Esophagus squamous epithelium (tissue), 5 donors: ENCODE data around the gene COL20A1. TPM values are rescaled to one million over a fixed set of nuclear protein-coding genes. Genes with fewer than 3 reads are reported as not detected.

ENCODE experiments used
- DNase-seq: peaks from one replicate; lab custom pipeline; 2025; lab: John Stamatoyannopoulos, UW
- H3K27ac ChIP-seq, 4 donors: fragments of 200-600 bp; sonication (generic); one replicate each; pipeline ENCODE4 v1.5.1; 2016 to 2019; ENCODE audit warnings: mild to moderate bottlenecking in 1 of 4
- H3K27me3 ChIP-seq, 4 donors: fragments of 200-600 bp; sonication (generic); 1 replicate in 3 of 4; 2 replicates in 1 of 4; pipeline versions ENCODE4 v1.5.1 to v1.6.0; 2017 to 2021; ENCODE audit warnings: antibody characterized with exemption in 1 of 4
- H3K36me3 ChIP-seq, 3 donors: fragments of 200-600 bp; sonication (generic); one replicate each; pipeline ENCODE4 v1.5.1; 2016 to 2019
- H3K4me1 ChIP-seq, 3 donors: fragments of 200-600 bp; sonication (generic); one replicate each; pipeline ENCODE4 v1.5.1; 2017 to 2019
- H3K4me3 ChIP-seq, 4 donors: fragments of 200-600 bp; sonication (generic); 1 replicate in 3 of 4; 2 replicates in 1 of 4; pipeline ENCODE4 v1.5.1; 2016 to 2019; ENCODE audit warnings: mild to moderate bottlenecking in 2 of 4, moderate library complexity in 1 of 4
- H3K9me3 ChIP-seq, 3 donors: fragments of 200-600 bp; sonication (generic); one replicate each; pipeline ENCODE4 v1.5.1; 2016 to 2019
- POLR2A ChIP-seq, 4 donors: fragments of 450-650 bp; IDR thresholded peaks; one replicate each; pipeline ENCODE4 v1.6.1; 2017; ENCODE audit warnings: antibody characterized with exemption in 4 of 4, mild to moderate bottlenecking in 4 of 4, moderate library complexity in 3 of 4
- WGBS, 2 donors: methylation state at CpG; one replicate each; pipeline ENCODE4 v1.1.5; 2018; 5-methylcytosine and 5-hydroxymethylcytosine counted together
- intact Hi-C: fragments of 100-400 bp; cut with DNase I; formaldehyde crosslinking; loops from one replicate; pipeline ENCODE4 v1.15.0; 2022
- total RNA-seq, 4 donors: library from RNA; depleted of rRNA; stranded (reverse); fragments of >200 nt; gene quantifications; one replicate each; pipeline ENCODE4 v1.1.0, GENCODE V29; 2016
- TF ChIP-seq, protein P1 (sequence below), 6 experiments: fragments of 450-650 bp in 4 of 6; fragments of 200-600 bp in 2 of 6; sonication (generic) in 2 of 6; IDR thresholded peaks; one replicate each; pipeline ENCODE4 v1.5.1; 2016 to 2019; ENCODE audit warnings: antibody characterized with exemption in 6 of 6, mild to moderate bottlenecking in 4 of 6, moderate library complexity in 4 of 6
- donor health status: DM: yes; HTN: yes; CAD: no.

Gene COL20A1
- total RNA-seq, 4 donors from 2014 or later, result not detected

GRCh38 chr20:63313349-63314014 is 20.5 kb downstream of the COL20A1 start:
- intact Hi-C loops, result no loop called here
- Histone ChIP-seq H3K27me3 (peaks cover 0 to 73% (median 3%) of the 10 kb centered on the region in 4 donors), H3K4me1 (peaks cover 0 to 12% (median 0%) of the 10 kb centered on the region in 3 donors), H3K9me3 (no peaks in the 10 kb centered on the region), H3K36me3 (no peaks in the 10 kb centered on the region), H3K4me3 (no peak overlapping the region), H3K27ac (no peak overlapping the region)
- DNase-seq, result no peak
- WGBS, 2 donors, result 20 to 56% methylated on average over 1 to 3 of the region's 25 CpGs
- TF ChIP-seq, protein P1, sequence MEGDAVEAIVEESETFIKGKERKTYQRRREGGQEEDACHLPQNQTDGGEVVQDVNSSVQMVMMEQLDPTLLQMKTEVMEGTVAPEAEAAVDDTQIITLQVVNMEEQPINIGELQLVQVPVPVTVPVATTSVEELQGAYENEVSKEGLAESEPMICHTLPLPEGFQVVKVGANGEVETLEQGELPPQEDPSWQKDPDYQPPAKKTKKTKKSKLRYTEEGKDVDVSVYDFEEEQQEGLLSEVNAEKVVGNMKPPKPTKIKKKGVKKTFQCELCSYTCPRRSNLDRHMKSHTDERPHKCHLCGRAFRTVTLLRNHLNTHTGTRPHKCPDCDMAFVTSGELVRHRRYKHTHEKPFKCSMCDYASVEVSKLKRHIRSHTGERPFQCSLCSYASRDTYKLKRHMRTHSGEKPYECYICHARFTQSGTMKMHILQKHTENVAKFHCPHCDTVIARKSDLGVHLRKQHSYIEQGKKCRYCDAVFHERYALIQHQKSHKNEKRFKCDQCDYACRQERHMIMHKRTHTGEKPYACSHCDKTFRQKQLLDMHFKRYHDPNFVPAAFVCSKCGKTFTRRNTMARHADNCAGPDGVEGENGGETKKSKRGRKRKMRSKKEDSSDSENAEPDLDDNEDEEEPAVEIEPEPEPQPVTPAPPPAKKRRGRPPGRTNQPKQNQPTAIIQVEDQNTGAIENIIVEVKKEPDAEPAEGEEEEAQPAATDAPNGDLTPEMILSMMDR (IDR thresholded peaks at IDR 0.05), result no peak
- no peak for TF ChIP-seq POLR2A (IDR thresholded peaks at IDR 0.05)

GRCh38 chr20:63314015-63314471 is 21.1 kb downstream of the COL20A1 start:
- Histone ChIP-seq H3K27ac (no peak overlapping the region), H3K4me3 (no peak overlapping the region), H3K36me3 (no peaks in the 10 kb centered on the region), H3K9me3 (no peaks in the 10 kb centered on the region), H3K27me3 (peaks cover 0 to 73% (median 3%) of the 10 kb centered on the region in 4 donors), H3K4me1 (peaks cover 0 to 12% (median 0%) of the 10 kb centered on the region in 3 donors)
- no CpG with 5 or more reads among the region's 9 CpGs for WGBS, 2 donors
- no peak for DNase-seq
- TF ChIP-seq, protein P1 (IDR thresholded peaks at IDR 0.05), result no peak
- no peak for TF ChIP-seq POLR2A (IDR thresholded peaks at IDR 0.05)
- intact Hi-C loops, result no loop called here

DNA sequence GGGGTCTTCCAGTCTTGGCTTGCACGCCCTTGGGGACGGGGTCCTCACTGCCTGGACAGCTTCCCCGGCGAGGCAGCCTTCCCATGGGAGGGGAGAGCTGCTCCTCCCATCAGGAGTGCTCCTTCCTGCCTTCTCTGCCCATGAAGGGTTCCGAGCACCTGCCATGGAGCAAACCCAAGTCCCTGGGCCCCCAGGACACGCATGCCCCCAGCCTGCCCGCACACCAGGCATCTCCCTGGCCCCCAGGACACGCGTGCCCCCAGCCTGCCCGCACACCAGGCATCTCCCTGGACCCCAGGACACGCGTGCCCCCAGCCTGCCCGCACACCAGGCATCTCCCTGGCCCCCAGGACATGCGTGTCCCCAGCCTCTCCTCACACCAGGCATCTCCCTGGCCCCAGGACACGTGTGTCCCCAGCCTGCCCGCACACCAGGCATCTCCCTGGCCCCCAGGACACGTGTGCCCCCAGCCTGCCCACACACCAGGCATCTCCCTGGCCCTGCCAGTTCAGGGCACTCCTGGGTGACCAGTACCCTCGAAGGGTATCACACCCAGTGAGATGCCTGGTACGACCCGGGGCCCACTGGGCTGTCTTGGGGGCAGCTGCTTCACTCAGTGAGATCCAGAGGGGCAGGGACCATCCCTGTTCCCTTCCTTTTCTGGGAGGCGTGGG is 21.7 kb downstream of the COL20A1 start:
- no peak for DNase-seq
- no peak for TF ChIP-seq POLR2A (IDR thresholded peaks at IDR 0.05)
- TF ChIP-seq, protein P1 (IDR thresholded peaks at IDR 0.05), result no peak
- Histone ChIP-seq H3K27ac (no peak overlapping the region), H3K4me1 (peaks cover 0 to 6% (median 0%) of the 10 kb centered on the region in 3 donors), H3K4me3 (no peak overlapping the region), H3K27me3 (peaks cover 0 to 73% (median under 1%) of the 10 kb centered on the region in 4 donors), H3K9me3 (no peaks in the 10 kb centered on the region), H3K36me3 (no peaks in the 10 kb centered on the region)
- intact Hi-C loops, result no loop called here
- WGBS, 2 donors, result 70 to 74% methylated on average over 2 to 8 of the region's 21 CpGs

DNA sequence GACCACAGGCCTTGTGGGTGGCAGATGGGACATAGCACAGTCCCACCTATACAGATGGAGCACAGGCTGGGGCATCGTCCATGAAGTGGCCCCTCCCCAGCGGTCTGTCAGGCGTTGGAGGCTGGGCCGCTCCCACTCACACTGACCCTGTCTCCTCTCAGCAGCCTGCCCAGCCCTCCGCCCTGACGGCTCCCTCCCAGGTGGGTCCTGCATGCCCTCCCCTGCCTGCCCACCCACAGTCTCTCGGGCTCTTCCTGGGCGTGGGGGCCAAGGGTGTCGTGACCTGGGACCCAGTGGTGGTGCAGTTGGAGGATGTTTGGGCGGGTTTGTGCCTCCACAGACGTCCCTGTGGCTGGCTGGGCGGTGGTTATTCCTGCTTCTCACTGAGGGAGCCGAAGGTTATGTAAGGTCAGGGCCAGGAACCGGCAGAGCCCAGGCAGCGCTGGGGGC is 22.3 kb downstream of the COL20A1 start:
- H3K4me1 ChIP-seq, result peaks cover 0 to 5% (median 0%) of the 10 kb centered on the region in 3 donors
- H3K4me3 ChIP-seq, result no peak overlapping the region
- intact Hi-C loops, result no loop called here
- peaks cover 0 to 73% (median 0%) of the 10 kb centered on the region in 4 donors for H3K27me3 ChIP-seq
- 42 to 57% methylated on average over 4 to 8 of the region's 15 CpGs for WGBS, 2 donors
- no peaks in the 10 kb centered on the region for H3K36me3 ChIP-seq
- H3K9me3 ChIP-seq, result no peaks in the 10 kb centered on the region
- TF ChIP-seq, protein P1 (IDR thresholded peaks at IDR 0.05), result no peak
- TF ChIP-seq POLR2A (IDR thresholded peaks at IDR 0.05), result no peak
- no peak for DNase-seq
- H3K27ac ChIP-seq, result no peak overlapping the region
